ENCODE data around the gene IMP4.

DNA sequence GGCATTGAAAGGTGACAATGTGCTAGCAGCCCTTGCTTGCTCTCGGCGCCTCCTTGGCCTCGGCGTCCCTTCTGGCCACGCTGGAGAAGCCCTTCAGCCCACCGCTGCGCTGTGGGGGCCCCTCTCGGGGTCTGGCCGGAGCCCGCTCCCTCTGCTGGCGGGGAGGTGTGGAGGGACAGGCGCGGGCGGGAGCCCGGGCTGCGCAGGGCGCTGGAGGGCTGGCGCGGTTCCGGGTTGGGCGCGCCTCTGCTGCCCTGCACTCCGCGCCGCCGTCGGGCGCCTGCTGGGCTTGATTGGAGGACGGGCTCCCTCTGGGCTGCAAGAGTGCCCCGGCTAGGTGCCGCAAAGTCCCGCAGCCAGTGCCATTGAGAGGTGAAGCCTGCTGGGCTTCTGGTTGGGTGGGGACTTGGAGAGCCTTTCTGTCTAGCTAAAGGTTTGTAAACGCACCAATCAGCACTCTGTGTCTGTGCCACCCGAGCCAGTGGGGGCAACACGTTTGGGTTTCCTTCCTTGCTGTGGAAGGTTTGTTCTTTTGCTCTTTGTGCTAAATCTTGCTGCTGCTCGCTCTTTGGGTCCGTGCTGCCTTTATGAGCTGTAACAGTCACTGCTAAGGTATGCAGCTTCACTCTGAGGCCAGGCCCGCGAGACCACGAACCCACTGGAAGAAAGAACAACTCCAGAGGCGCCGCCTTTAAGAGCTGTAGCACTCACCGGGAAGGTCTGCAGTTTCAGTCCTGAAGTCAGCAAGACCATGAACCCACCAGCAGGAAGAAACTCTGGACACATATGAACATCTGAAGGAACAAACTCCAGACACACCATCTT, 14.8 kb upstream of the IMP4 start:
- TF ChIP-seq, protein P1, sequence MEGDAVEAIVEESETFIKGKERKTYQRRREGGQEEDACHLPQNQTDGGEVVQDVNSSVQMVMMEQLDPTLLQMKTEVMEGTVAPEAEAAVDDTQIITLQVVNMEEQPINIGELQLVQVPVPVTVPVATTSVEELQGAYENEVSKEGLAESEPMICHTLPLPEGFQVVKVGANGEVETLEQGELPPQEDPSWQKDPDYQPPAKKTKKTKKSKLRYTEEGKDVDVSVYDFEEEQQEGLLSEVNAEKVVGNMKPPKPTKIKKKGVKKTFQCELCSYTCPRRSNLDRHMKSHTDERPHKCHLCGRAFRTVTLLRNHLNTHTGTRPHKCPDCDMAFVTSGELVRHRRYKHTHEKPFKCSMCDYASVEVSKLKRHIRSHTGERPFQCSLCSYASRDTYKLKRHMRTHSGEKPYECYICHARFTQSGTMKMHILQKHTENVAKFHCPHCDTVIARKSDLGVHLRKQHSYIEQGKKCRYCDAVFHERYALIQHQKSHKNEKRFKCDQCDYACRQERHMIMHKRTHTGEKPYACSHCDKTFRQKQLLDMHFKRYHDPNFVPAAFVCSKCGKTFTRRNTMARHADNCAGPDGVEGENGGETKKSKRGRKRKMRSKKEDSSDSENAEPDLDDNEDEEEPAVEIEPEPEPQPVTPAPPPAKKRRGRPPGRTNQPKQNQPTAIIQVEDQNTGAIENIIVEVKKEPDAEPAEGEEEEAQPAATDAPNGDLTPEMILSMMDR (IDR thresholded peaks at IDR 0.05), result no peak
- TF ChIP-seq, protein P2, sequence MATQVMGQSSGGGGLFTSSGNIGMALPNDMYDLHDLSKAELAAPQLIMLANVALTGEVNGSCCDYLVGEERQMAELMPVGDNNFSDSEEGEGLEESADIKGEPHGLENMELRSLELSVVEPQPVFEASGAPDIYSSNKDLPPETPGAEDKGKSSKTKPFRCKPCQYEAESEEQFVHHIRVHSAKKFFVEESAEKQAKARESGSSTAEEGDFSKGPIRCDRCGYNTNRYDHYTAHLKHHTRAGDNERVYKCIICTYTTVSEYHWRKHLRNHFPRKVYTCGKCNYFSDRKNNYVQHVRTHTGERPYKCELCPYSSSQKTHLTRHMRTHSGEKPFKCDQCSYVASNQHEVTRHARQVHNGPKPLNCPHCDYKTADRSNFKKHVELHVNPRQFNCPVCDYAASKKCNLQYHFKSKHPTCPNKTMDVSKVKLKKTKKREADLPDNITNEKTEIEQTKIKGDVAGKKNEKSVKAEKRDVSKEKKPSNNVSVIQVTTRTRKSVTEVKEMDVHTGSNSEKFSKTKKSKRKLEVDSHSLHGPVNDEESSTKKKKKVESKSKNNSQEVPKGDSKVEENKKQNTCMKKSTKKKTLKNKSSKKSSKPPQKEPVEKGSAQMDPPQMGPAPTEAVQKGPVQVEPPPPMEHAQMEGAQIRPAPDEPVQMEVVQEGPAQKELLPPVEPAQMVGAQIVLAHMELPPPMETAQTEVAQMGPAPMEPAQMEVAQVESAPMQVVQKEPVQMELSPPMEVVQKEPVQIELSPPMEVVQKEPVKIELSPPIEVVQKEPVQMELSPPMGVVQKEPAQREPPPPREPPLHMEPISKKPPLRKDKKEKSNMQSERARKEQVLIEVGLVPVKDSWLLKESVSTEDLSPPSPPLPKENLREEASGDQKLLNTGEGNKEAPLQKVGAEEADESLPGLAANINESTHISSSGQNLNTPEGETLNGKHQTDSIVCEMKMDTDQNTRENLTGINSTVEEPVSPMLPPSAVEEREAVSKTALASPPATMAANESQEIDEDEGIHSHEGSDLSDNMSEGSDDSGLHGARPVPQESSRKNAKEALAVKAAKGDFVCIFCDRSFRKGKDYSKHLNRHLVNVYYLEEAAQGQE (IDR thresholded peaks at IDR 0.05; ENCODE audit: low read depth, low read length), result no peak
- no peak for TF ChIP-seq FOXM1 (IDR thresholded peaks at IDR 0.05; ENCODE audit: low read depth)
- no peak for TF ChIP-seq JUND (IDR thresholded peaks at IDR 0.05)
- TF ChIP-seq SMC3 (IDR thresholded peaks at IDR 0.05; ENCODE audit: low read depth, low read length), result no peak
- TF ChIP-seq, protein P3, sequence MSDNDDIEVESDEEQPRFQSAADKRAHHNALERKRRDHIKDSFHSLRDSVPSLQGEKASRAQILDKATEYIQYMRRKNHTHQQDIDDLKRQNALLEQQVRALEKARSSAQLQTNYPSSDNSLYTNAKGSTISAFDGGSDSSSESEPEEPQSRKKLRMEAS (IDR thresholded peaks at IDR 0.05; ENCODE audit: low read depth), result no peak

All from SK-N-SH (cell line).